Measurements from ENCODE around the gene TLX1. TPM values are rescaled to one million over a fixed set of nuclear protein-coding genes. Genes with fewer than 3 reads are reported as not detected.

TLX1 gene
- total RNA-seq, 1 experiment from 2014 or later = not detected

DNA sequence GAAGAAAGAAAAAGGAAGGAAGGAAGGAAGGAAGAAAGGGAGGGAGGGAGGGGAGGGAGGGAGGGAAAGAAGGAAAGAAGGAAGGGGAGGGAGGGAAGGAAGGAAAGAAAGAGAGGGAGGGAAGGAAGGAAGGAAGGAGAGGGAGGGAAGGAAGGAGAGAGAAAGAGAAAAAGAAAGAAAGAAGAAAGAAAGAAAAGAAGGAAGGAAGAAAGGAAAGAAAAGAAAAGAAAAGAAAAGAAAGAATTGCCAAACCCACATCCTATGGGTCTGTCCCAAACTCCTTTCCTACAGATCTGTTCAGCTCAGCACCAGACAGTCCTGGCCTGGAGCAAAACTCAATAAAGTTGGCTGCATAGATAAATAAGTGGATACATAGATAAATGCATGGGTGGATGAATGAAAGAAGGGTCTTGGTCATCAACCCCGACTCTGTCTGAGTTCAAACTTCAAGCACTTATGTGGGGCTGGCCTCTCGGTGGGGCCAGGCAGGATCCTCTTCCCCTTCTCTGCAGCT, 17.2 kb upstream of the TLX1 start:
- DNase-seq = no peak
- Histone ChIP-seq H3K9me2 (ENCODE audit: insufficient read depth) (no peaks in the 10 kb centered on the region), H3K36me3 (ENCODE audit: low read depth) (no peaks in the 10 kb centered on the region), H3K4me2 (no peak overlapping the region), H3K79me2 (ENCODE audit: low read depth) (no peaks in the 10 kb centered on the region), H3K4me3 (no peak overlapping the region), H3K4me1 (replicated peaks; ENCODE audit: insufficient read depth) (no peaks in the 10 kb centered on the region), H3K27me3 (ENCODE audit: insufficient read depth, low read depth) (peaks cover 10% of the 10 kb centered on the region), H4K20me1 (ENCODE audit: insufficient read depth) (no peaks in the 10 kb centered on the region), H3K9me3 (ENCODE audit: insufficient read depth, low read depth) (no peaks in the 10 kb centered on the region), H3K27ac (no peak overlapping the region), H3F3A (ENCODE audit: insufficient read depth, low read depth) (no peaks in the 10 kb centered on the region), H2AFZ (no peak overlapping the region)
- ChIA-PET CTCF (interaction anchor here (0.6 kb wide), 1 partner anchor 241 kb away, joined by 20 read pairs; no protein-coding TSS in a partner anchor), POLR2A (ENCODE audit: unreplicated experiment) (no interaction called here)
- TF ChIP-seq EZH2 (IDR thresholded peaks at IDR 0.05; ENCODE audit: low read depth) = no peak
- TF ChIP-seq, protein P1, sequence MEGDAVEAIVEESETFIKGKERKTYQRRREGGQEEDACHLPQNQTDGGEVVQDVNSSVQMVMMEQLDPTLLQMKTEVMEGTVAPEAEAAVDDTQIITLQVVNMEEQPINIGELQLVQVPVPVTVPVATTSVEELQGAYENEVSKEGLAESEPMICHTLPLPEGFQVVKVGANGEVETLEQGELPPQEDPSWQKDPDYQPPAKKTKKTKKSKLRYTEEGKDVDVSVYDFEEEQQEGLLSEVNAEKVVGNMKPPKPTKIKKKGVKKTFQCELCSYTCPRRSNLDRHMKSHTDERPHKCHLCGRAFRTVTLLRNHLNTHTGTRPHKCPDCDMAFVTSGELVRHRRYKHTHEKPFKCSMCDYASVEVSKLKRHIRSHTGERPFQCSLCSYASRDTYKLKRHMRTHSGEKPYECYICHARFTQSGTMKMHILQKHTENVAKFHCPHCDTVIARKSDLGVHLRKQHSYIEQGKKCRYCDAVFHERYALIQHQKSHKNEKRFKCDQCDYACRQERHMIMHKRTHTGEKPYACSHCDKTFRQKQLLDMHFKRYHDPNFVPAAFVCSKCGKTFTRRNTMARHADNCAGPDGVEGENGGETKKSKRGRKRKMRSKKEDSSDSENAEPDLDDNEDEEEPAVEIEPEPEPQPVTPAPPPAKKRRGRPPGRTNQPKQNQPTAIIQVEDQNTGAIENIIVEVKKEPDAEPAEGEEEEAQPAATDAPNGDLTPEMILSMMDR (conservative IDR thresholded peaks at IDR 0.05) = no peak
- BruUV-seq (replicated peaks) = no TSS peak
- intact Hi-C loops (cut with micrococcal nuclease; ENCODE audit: unreplicated experiment) = no loop called here

DNA sequence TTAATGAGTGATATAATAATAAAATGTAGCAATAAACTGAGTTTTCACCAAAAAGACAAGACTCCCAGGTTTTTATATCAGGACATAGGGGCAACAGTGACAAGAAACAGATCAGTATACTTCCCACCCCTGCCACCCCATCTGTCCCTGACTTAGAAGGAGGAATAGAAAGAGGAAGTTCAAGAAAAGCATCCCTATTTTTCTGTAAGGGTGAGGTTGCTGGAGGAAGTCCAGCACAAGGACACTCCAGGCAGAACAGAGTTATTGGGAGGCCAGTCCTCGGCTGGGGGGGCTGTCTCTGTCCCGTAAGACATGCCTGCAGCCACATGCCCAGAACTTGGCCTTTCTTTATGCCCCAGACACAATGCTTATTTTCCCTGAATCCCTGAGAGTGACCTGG, 16.5 kb upstream of the TLX1 start:
- DNase-seq = no peak
- Histone ChIP-seq H3F3A (ENCODE audit: insufficient read depth, low read depth) (no peaks in the 10 kb centered on the region), H3K4me2 (no peak overlapping the region), H3K36me3 (ENCODE audit: low read depth) (no peaks in the 10 kb centered on the region), H4K20me1 (ENCODE audit: insufficient read depth) (no peaks in the 10 kb centered on the region), H2AFZ (no peak overlapping the region), H3K9me2 (ENCODE audit: insufficient read depth) (no peaks in the 10 kb centered on the region), H3K4me1 (replicated peaks; ENCODE audit: insufficient read depth) (no peaks in the 10 kb centered on the region), H3K79me2 (ENCODE audit: low read depth) (no peaks in the 10 kb centered on the region), H3K27ac (no peak overlapping the region), H3K9me3 (ENCODE audit: insufficient read depth, low read depth) (no peaks in the 10 kb centered on the region), H3K4me3 (no peak overlapping the region), H3K27me3 (ENCODE audit: insufficient read depth, low read depth) (peaks cover 5% of the 10 kb centered on the region)
- intact Hi-C loops (cut with micrococcal nuclease; ENCODE audit: unreplicated experiment) = no loop called here
- BruUV-seq (replicated peaks) = no TSS peak
- ChIA-PET POLR2A (ENCODE audit: unreplicated experiment) (no interaction called here), CTCF (no interaction called here)
- TF ChIP-seq, protein P1 (conservative IDR thresholded peaks at IDR 0.05) = no peak
- no peak for TF ChIP-seq EZH2 (IDR thresholded peaks at IDR 0.05; ENCODE audit: low read depth)

DNA sequence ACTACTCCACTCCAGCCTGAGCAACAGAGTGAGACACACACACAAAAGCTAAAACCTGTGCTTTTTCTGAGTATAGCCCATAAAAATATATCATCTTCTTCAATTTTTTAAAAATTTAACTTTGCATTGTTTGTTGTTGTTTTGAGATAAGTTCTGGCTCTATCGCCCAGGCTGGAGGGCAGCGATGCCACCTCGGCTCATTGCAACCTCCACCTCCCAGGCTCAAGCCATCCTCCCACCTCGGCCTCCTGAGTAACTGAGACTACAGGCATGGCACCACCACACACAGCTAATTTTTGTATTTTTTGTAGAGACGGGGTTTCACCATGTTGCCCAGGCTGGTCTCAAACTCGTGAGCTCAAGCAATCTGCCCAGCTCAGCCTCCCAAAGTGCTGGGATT, 14.3 kb upstream of the TLX1 start:
- CTCF ChIA-PET = no interaction called here
- peaks cover 23% of the 10 kb centered on the region for H3K27me3 ChIP-seq (ENCODE audit: insufficient read depth, low read depth)
- no peaks in the 10 kb centered on the region for H3K4me1 ChIP-seq (replicated peaks; ENCODE audit: insufficient read depth)
- BruUV-seq (replicated peaks) = no TSS peak
- POLR2A ChIA-PET (ENCODE audit: unreplicated experiment) = no interaction called here
- no peaks in the 10 kb centered on the region for H3K36me3 ChIP-seq (ENCODE audit: low read depth)
- no peaks in the 10 kb centered on the region for H3K9me2 ChIP-seq (ENCODE audit: insufficient read depth)
- H3K27ac ChIP-seq = no peak overlapping the region
- no peaks in the 10 kb centered on the region for H3F3A ChIP-seq (ENCODE audit: insufficient read depth, low read depth)
- no peak overlapping the region for H3K4me3 ChIP-seq
- no peak for TF ChIP-seq EZH2 (IDR thresholded peaks at IDR 0.05; ENCODE audit: low read depth)
- TF ChIP-seq, protein P1 (conservative IDR thresholded peaks at IDR 0.05) = no peak
- no peaks in the 10 kb centered on the region for H3K9me3 ChIP-seq (ENCODE audit: insufficient read depth, low read depth)
- intact Hi-C loops (cut with micrococcal nuclease; ENCODE audit: unreplicated experiment) = no loop called here
- H3K79me2 ChIP-seq (ENCODE audit: low read depth) = no peaks in the 10 kb centered on the region
- no peak overlapping the region for H3K4me2 ChIP-seq
- no peak for DNase-seq
- no peaks in the 10 kb centered on the region for H4K20me1 ChIP-seq (ENCODE audit: insufficient read depth)
- no peak overlapping the region for H2AFZ ChIP-seq
